ENCODE measurements around the gene CIRBP. TPM values are rescaled to one million over a fixed set of nuclear protein-coding genes. Genes with fewer than 3 reads are reported as not detected.

CIRBP gene
- total and polyA plus RNA-seq, 2 of the 13 experiments (the other 11 are each of a cell fraction or from before 2014, with no cell fraction given): 133 to 140 TPM

DNA sequence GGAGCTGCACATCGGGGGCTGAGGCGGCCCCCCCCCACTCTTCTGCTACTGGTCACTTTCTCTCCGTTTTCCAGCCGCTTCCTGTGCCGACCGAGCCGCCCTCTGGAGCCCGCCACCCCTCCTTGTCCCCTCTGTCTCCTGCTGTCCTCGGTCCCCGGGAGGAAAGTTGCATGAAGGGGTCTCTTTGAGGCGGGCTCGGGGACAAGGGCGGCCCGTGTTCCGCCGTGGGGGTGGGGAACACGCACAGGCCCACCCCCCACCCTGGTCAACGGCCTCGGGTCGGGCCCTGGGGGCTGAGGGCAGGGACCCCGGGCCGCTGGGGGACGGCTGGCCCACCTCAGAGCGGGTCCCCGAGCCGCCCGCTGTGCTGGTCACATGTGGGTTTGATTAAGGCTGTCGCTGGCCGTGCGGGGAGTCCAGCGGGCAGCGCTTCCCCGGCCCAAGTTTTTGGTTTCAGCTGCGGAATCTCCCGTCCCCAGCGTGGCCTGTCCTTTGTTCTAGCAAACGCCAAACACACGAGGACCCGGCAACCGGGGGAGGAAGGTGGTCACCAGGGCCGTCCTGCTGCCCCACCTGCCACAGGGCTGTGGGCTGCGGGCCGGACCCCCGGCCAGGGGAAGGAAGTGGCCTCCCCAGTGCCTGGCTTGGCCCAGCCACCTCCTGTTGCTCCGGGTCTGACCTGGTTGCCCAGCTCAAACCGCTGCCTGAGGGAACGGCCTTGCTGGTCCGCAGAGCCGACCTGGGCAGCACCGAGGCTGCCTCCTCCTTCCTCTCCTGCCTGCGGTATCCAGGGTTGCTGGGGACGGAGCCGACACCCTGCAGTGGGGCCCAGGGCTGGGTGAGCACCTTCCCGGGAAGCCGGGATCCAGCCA is 18.5 kb downstream of the CIRBP start:
- DNase-seq (ENCODE audit: low spot score) (no peak), FAIRE-seq (no peak), ATAC-seq (no peak)
- in situ Hi-C loops (cut with HindIII; ENCODE audit: extremely low pct_ligation_motif_present, low pct_unique_long_range_greater_than_20kb) (no loop called here), intact Hi-C loops (cut with micrococcal nuclease; ENCODE audit: unreplicated experiment) (no loop called here)
- 18% methylated on average over 10 of the region's 55 CpGs for WGBS (ENCODE audit: low lambda C conversion rate)
- peak overlapping the region; percentile 71 for H3K9ac ChIP-seq (ENCODE audit: insufficient read depth, low read depth, low read length)
- no peaks in the 10 kb centered on the region for H3K9me3 ChIP-seq (ENCODE audit: low read length)
- H4K20me1 ChIP-seq (ENCODE audit: insufficient read depth, low read length): no peaks in the 10 kb centered on the region
- no peak overlapping the region for H2AFZ ChIP-seq (ENCODE audit: low read length)
- peak overlapping the region; percentile 81 for H3K4me2 ChIP-seq (ENCODE audit: low read depth, low read length)
- no TSS peak for BruUV-seq (replicated peaks)
- H3K27me3 ChIP-seq (ENCODE audit: control insufficient read depth in 1 of 2, insufficient read depth in 2 of 2, low read length in 2 of 2): no peaks in the 10 kb centered on the region; a peak in 1 of 5 replicates
- CTCF ChIA-PET (ENCODE audit: low intra/inter-chr PET ratio, low total read pairs): no interaction called here
- peaks cover 45% of the 10 kb centered on the region for H3K79me2 ChIP-seq (ENCODE audit: insufficient read depth, low read length)
- POLR2A ChIA-PET: interaction anchor here (1.4 to 1.7 kb wide), 3 partner anchors 12 to 19 kb away, joined by 4 to 8 read pairs (median 4); partner anchors contain the start of genes CIRBP and FAM174C
- peak overlapping the region; percentile 75 to 89 (median 82); a peak in 5 of 6 replicates for H3K4me3 ChIP-seq (replicated peaks in 1 of 3; ENCODE audit: insufficient read depth in 1 of 3, low read depth in 2 of 3, low read length in 3 of 3)
- H3K4me1 ChIP-seq (ENCODE audit: insufficient read depth, low read length): peaks cover 84% of the 10 kb centered on the region
- peaks cover 0 to 3% of the 10 kb centered on the region in 2 experiments; a peak in 1 of 5 replicates for H3K36me3 ChIP-seq (replicated peaks in 1 of 2; ENCODE audit: control insufficient read depth in 1 of 2, insufficient read depth in 2 of 2, low read length in 2 of 2)
- peak overlapping the region; percentile 12 for H3K27ac ChIP-seq (ENCODE audit: extremely low read length, insufficient read depth, low read length)
- peak; percentile 35; the same call in 1 of the 2 replicates for TF ChIP-seq GABPB1 (CRISPR knock-in tag; IDR thresholded peaks at IDR 0.05)
- TF ChIP-seq ARHGAP35 (CRISPR knock-in tag; IDR thresholded peaks at IDR 0.05; ENCODE audit: borderline replicate concordance): 0 out of 2 replicates have a peak, but pooled peaks have one; percentile 36
- TF ChIP-seq MAX (IDR thresholded peaks at IDR 0.05): 0 out of 2 replicates have a peak, but pooled peaks have one; percentile 30
- no peak for TF ChIP-seq ZNF556 (CRISPR knock-in tag; IDR thresholded peaks at IDR 0.05; ENCODE audit: borderline replicate concordance)
- TF ChIP-seq REL (CRISPR knock-in tag; conservative IDR thresholded peaks at IDR 0.05): no peak
- TF ChIP-seq POLR2A (IDR thresholded peaks at IDR 0.05; ENCODE audit: insufficient read depth in 1 of 2, low read depth in 2 of 2, low read length in 2 of 2): 0 out of 4 replicates have a peak, but pooled peaks of 1 of the 2 experiments have one; percentile 11
- 0 out of 2 replicates have a peak, but pooled peaks have one; percentile 10 for TF ChIP-seq RAD21 (CRISPR knock-in tag; IDR thresholded peaks at IDR 0.05)
- TF ChIP-seq ZMYM3 (CRISPR knock-in tag; IDR thresholded peaks at IDR 0.05): 0 out of 2 replicates have a peak, but pooled peaks have one; percentile 7
- peak; percentile 44; the same call in 1 of the 2 replicates for TF ChIP-seq ZNF605 (CRISPR knock-in tag; IDR thresholded peaks at IDR 0.05)
- TF ChIP-seq, protein P1, sequence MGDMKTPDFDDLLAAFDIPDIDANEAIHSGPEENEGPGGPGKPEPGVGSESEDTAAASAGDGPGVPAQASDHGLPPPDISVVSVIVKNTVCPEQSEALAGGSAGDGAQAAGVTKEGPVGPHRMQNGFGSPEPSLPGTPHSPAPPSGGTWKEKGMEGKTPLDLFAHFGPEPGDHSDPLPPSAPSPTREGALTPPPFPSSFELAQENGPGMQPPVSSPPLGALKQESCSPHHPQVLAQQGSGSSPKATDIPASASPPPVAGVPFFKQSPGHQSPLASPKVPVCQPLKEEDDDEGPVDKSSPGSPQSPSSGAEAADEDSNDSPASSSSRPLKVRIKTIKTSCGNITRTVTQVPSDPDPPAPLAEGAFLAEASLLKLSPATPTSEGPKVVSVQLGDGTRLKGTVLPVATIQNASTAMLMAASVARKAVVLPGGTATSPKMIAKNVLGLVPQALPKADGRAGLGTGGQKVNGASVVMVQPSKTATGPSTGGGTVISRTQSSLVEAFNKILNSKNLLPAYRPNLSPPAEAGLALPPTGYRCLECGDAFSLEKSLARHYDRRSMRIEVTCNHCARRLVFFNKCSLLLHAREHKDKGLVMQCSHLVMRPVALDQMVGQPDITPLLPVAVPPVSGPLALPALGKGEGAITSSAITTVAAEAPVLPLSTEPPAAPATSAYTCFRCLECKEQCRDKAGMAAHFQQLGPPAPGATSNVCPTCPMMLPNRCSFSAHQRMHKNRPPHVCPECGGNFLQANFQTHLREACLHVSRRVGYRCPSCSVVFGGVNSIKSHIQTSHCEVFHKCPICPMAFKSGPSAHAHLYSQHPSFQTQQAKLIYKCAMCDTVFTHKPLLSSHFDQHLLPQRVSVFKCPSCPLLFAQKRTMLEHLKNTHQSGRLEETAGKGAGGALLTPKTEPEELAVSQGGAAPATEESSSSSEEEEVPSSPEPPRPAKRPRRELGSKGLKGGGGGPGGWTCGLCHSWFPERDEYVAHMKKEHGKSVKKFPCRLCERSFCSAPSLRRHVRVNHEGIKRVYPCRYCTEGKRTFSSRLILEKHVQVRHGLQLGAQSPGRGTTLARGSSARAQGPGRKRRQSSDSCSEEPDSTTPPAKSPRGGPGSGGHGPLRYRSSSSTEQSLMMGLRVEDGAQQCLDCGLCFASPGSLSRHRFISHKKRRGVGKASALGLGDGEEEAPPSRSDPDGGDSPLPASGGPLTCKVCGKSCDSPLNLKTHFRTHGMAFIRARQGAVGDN (CRISPR knock-in tag; IDR thresholded peaks at IDR 0.05): peak; percentile 85
- TF ChIP-seq, protein P2, sequence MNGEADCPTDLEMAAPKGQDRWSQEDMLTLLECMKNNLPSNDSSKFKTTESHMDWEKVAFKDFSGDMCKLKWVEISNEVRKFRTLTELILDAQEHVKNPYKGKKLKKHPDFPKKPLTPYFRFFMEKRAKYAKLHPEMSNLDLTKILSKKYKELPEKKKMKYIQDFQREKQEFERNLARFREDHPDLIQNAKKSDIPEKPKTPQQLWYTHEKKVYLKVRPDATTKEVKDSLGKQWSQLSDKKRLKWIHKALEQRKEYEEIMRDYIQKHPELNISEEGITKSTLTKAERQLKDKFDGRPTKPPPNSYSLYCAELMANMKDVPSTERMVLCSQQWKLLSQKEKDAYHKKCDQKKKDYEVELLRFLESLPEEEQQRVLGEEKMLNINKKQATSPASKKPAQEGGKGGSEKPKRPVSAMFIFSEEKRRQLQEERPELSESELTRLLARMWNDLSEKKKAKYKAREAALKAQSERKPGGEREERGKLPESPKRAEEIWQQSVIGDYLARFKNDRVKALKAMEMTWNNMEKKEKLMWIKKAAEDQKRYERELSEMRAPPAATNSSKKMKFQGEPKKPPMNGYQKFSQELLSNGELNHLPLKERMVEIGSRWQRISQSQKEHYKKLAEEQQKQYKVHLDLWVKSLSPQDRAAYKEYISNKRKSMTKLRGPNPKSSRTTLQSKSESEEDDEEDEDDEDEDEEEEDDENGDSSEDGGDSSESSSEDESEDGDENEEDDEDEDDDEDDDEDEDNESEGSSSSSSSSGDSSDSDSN (CRISPR knock-in tag; IDR thresholded peaks at IDR 0.05): 0 out of 2 replicates have a peak, but pooled peaks have one; percentile 17
- peak; percentile 51 for TF ChIP-seq ZNF883 (CRISPR knock-in tag; IDR thresholded peaks at IDR 0.05; ENCODE audit: not compliant biosample characterization)
- 0 out of 2 replicates have a peak, but pooled peaks have one; percentile 26 for TF ChIP-seq HNRNPL (IDR thresholded peaks at IDR 0.05; ENCODE audit: low read depth, low read length)
- TF ChIP-seq SAFB2 (CRISPR knock-in tag; IDR thresholded peaks at IDR 0.05; ENCODE audit: borderline replicate concordance, low read depth): peak; percentile 23; the same call in 1 of the 2 replicates
- peak; percentile 50; the same call in 1 of the 2 replicates for TF ChIP-seq RBFOX2 (IDR thresholded peaks at IDR 0.05; ENCODE audit: low read depth, low read length)
- TF ChIP-seq HMG20B (CRISPR knock-in tag; conservative IDR thresholded peaks at IDR 0.05): no peak

Measured in HepG2 (cell line).